ENCODE measurements around the gene C10orf67.

C10orf67 gene

GRCh38 chr10:23195846-23196600 is 148.6 kb downstream of the C10orf67 start:
- no peak for DNase-seq

- no peak for DNase-seq
Observed at GRCh38 chr10:23194966-23195845, 149.4 kb downstream of the C10orf67 start.

- no peak for DNase-seq
Observed at GRCh38 chr10:23194471-23194965, 150.1 kb downstream of the C10orf67 start.

DNA sequence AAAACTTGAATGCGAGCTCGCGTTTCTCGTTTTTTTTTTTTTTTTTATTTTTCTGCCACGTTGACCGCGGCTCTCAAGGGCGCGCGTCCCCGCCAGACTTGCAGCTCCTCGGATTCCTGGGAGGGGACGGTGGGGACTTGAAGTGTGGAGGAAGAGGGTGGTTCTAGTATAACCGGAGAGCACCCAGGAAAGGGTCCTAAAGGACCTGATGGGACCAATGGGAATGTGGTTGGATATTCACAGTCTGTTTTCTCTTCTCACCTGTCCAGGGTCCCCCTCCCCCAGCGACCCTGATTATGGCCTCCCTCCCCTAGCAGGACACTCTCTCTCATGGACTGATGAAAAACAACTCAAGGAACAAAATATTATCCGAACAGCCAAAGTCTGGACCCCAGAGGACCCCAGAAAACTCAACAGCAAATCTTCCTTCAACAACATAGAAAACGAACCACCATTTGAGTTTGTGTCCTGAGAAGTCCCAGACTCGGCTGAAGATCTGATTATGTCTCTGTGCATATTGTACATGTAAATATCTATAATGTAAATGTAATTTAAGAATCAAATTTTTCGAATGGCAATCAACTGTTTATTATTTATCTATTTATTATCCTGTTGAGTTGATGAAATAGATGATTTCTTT is 151.0 kb downstream of the C10orf67 start:
- no peak for DNase-seq

GRCh38 chr10:23192712-23193434 is 151.7 kb downstream of the C10orf67 start:
- DNase-seq: no peak

DNA sequence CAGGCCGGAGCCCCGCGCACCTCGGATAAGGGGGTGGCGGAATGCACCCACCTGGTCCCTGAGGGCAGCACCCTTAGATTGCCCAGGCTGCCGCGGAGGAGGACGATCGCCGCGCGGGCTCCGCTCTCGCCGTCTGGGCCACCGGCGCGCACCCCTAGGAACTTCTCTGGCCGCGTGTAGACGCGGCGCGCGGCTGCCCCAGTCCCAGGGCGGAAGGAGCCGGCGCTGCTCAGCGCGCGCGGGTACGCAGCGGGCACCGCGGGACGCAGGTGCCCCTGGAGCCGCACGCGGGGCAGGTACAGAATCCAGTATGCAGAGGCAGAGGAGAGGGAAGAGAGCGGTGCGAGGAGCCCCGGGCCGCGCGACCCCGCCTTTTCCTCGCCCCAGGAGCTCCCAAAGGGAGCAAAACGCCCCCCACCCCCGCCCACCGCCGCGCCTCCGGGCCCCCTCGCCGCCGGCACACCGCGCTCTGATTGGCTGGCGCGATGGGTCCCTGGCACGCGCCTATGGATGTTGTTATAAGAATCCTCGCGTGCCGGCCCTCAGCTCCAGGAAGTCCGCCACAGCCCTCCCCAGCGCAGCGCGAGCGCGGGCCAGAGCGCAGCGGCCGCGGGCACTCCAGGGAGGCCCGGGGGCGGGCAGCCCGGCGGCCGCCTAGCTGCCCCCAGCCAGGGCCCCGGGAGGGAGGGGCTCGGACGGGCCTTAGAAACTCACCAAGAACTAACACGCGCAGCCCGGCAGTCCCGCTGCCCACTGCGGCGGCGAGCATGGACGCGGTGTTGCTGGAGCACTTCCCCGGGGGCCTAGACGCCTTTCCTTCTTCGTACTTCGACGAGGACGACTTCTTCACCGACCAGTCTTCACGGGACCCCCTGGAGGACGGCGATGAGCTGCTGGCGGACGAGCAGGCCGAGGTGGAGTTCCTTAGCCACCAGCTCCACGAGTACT is 152.6 kb downstream of the C10orf67 start, which contains the start of gene PTF1A:
PTF1A (plus strand) TSS at position 549 of the 948 bp plus-strand sequence; CDS start at position 768, 219 bp downstream.
- DNase-seq: no peak

- no peak for DNase-seq
Observed at GRCh38 chr10:23190872-23191763, 153.5 kb downstream of the C10orf67 start.

GRCh38 chr10:23189024-23189423 is 155.6 kb downstream of the C10orf67 start:
- DNase-seq: no peak

- no peak for DNase-seq
Observed at GRCh38 chr10:23187155-23187554, 157.4 kb downstream of the C10orf67 start.

DNA sequence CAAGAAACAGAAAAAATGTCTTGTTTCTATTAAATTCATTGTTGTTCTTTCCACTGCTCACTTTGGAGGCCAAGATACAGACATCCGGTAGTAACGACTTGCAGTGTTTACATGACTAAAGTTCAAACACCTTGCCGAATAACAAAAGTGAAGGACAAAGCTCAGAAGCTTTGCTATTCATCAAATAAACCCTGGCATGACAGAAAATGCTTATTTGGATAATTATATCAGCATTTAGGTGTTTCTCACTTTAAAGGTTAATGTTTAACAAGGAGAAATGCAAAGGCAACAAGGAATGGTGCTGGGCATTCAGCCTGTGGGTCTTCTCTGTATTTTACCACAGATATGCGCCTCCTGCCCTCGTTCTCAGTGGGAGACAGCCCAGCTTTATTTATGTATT is 157.9 kb downstream of the C10orf67 start:
- no peak for DNase-seq

DNA sequence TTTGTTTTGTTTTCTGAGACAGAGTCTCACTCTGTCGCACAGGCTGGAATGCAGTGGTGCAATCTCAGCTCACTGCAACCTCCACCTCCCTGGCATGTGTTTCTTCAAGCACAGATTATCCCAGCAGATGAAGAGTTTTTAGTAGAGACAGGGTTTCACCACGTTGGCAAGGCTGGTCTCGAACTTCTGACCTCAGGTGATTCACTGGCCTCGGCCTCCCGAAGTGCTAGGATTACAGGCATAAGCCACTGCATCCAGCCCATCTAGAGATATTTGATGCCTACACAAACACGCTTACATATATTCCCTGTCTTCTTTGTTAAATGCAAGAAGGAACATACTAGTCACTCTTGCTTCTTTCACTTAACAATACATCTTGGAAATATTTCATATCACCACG is 158.4 kb downstream of the C10orf67 start:
- no peak for DNase-seq

- no peak for DNase-seq
Observed at GRCh38 chr10:23174977-23175512, 169.6 kb downstream of the C10orf67 start.

GRCh38 chr10:23174074-23174976 is 170.3 kb downstream of the C10orf67 start:
- no peak for DNase-seq

- no peak for DNase-seq
Observed at GRCh38 chr10:23173214-23174073, 171.2 kb downstream of the C10orf67 start.

DNA sequence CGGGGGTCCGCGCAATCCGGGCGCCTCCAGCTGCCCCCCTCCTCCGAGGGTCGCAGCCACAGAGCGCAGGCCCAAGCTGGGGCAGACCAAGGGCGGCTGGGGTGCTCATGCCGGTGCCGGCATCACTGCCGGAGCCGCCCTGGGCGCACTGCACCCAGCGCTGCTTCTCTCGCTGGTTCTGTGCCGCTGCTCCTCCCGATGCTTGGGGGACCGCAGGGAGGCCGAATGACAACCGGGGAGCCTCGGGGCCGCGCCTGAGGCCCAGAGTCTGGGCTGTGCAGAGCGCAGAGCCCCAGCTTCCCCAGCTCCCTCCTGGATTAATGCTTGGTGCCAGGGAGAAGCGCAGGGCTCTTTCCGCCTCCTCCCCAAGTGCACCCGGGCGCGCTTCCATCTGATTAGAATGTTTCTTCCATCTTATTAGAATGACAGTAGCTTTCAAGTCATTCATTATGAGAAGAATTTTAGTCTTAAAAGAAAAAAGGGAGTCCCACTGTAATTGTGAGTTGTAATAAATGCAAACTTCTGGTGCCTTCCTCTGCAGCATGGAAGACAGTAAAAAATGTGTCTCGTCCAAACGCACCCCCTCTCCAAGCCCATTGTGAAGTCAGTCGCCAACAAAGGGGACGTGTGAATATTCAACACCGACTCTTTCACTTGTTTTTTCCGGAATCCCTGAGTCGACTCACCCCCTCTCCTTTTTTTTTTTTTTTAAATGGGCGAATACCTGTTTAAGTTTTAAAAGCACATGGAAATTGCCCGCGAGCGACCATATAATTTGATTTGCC is 172.0 kb downstream of the C10orf67 start:
- no peak for DNase-seq

- no peak for DNase-seq
Observed at GRCh38 chr10:23171232-23171876, 173.2 kb downstream of the C10orf67 start.
